Epithelial cell of esophagus (primary cell): ENCODE results near the gene ACSL3.

Experiments
- DNase-seq: peaks from one replicate; pipeline ENCODE4 v3.0.0; 2010; ENCODE audit warnings: low read depth
- H3K4me3 ChIP-seq: 2 replicates; pipeline ENCODE4 v1.5.1; 2011; ENCODE audit warnings: mild to moderate bottlenecking, low read length, control low read depth
- TF ChIP-seq, protein P1 (sequence below): IDR thresholded peaks from 2 replicates; pipeline ENCODE4 v1.5.1; 2011; ENCODE audit warnings: low read depth, mild to moderate bottlenecking, low read length, control low read depth, inconsistent platforms; ENCODE audit not compliant: insufficient read depth; ENCODE audit errors: missing control alignments

Gene ACSL3

GRCh38 chr2:222851956-222852617, 8.7 kb upstream of the ACSL3 start:
- no peak for DNase-seq
- no peak overlapping the region for H3K4me3 ChIP-seq
- TF ChIP-seq, protein P1, sequence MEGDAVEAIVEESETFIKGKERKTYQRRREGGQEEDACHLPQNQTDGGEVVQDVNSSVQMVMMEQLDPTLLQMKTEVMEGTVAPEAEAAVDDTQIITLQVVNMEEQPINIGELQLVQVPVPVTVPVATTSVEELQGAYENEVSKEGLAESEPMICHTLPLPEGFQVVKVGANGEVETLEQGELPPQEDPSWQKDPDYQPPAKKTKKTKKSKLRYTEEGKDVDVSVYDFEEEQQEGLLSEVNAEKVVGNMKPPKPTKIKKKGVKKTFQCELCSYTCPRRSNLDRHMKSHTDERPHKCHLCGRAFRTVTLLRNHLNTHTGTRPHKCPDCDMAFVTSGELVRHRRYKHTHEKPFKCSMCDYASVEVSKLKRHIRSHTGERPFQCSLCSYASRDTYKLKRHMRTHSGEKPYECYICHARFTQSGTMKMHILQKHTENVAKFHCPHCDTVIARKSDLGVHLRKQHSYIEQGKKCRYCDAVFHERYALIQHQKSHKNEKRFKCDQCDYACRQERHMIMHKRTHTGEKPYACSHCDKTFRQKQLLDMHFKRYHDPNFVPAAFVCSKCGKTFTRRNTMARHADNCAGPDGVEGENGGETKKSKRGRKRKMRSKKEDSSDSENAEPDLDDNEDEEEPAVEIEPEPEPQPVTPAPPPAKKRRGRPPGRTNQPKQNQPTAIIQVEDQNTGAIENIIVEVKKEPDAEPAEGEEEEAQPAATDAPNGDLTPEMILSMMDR: no peak

DNA sequence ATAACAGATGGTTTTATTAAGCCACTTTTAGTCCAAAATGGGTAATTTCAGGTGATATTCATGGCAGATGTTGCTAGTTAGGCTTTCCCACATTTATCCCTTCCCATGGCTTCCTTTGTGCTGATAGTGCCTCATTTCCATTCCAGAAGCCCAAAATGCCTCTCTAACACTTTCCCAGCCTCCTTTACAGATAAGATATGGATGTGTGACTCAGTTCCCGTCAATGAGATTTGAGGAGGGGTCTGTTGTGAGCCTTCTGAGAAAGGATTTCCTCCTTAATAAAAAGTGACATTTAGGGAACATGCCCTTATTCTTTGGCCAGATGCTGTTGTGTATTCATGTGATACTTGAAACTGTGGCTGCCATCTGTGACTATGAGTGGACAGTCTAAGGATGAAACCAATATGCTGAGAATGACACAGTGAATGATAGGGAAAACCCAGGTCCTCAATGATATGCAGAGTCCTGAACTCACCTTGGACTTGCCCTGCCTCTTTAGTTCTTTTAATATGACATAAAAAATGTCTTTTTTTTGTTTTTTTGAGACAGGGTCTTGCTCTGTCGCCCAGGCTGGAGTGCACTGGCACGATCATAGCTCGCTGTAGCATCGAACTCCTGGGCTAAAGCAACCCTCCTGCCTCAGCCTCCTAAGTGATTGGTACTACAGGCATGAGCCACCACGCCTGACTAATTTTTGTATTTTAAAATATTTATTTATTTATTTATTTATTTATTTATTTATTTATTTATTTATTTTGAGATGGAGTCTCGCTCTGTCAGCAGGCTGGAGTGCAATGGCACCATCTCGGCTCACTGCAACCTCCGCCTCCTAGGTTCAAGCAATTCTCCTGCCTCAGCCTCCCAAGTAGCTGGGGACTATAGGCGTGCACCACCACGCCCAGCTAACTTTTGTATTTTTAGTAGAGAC, 5.8 kb upstream of the ACSL3 start:
- TF ChIP-seq, protein P1: no peak
- DNase-seq: no peak
- no peak overlapping the region for H3K4me3 ChIP-seq

DNA sequence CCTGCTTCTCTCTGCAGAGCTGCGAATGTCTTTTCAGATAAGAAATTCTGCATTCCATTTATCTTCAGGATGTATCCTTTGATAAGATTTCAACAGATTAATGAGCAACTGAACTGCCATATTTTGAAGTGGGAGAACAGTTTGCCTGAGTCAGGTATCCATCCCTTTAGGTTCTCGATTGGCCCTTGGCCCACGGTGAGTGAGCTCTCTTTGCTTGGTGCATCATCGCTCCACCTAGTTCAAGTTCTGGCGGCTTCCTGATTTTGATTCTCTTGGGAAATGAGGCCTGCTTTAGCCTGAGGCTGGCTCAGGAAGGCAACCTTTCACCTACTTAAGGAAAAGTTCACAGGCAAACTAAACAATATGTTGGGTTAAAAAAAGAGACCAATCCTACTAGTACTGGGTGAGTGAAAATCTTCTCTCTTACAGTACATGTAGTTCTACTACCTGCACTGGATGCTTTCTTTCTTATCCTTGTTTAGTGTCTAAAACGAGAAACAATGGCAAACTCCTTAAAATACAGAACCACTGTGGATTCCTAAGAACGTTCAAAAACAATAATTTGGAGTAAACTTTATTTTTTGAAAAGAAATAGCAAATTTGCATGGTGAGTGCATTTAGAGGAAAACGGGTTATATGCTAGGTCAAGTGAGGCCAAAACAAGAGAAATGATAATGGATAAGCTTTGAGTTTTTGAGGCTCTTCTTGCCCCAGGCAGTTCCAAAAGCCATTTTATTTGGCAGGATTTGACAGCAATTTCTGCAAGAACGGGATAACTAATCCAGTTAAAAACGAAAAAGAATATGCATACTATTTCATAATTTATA, 837 bp upstream of the ACSL3 start:
- TF ChIP-seq, protein P1: no peak
- H3K4me3 ChIP-seq: peak overlapping the region; percentile 92
- DNase-seq: peak; percentile 99

- TF ChIP-seq, protein P1: no peak
- peak overlapping the region; percentile 92 for H3K4me3 ChIP-seq
- DNase-seq: peak; percentile 37
These were observed 722 bp downstream of the ACSL3 start for GRCh38 chr2:222861411-222862105.

- TF ChIP-seq, protein P1: peak; percentile 41
- peak; percentile 51 for DNase-seq
- peak overlapping the region; percentile 92 for H3K4me3 ChIP-seq
These were observed 1.5 kb downstream of the ACSL3 start for GRCh38 chr2:222862106-222862908.
